ENCODE measurements around the gene TIMM21. TPM values are rescaled to one million over a fixed set of nuclear protein-coding genes. Genes with fewer than 3 reads are reported as not detected.

TIMM21 gene
- total and polyA plus RNA-seq, 3 donors from 2014 or later, result 27.8 to 34.3 (median 33.0) TPM

- Histone ChIP-seq H3K4me1 (peaks cover 10% of the 10 kb centered on the region), H3K36me3 (ENCODE audit: low read depth, missing control alignments) (no peaks in the 10 kb centered on the region), H3K27me3 (no peaks in the 10 kb centered on the region), H3K9me3 (no peaks in the 10 kb centered on the region), H3K4me3 (no peak overlapping the region), H3K27ac (no peak overlapping the region)
- WGBS, 2 donors, result 70 to 82% methylated on average over 4 to 5 of the region's 5 CpGs
- intact Hi-C loops (cut with DNase I; ENCODE audit: low total_unique reads), result no loop called here
- TF ChIP-seq CTCF (IDR thresholded peaks at IDR 0.05) (no peak), POLR2A (IDR thresholded peaks at IDR 0.05) (no peak)
- DNase-seq, result no peak
Observed at GRCh38 chr18:74149878-74150277, 1.6 kb downstream of the TIMM21 start.

GRCh38 chr18:74152270-74152669 lies 3.9 kb downstream of the TIMM21 start:
- H3K4me3 ChIP-seq, result no peak overlapping the region
- TF ChIP-seq POLR2A (IDR thresholded peaks at IDR 0.05) (no peak), CTCF (IDR thresholded peaks at IDR 0.05) (no peak)
- no peak overlapping the region for H3K27ac ChIP-seq
- intact Hi-C loops (cut with DNase I; ENCODE audit: low total_unique reads), result no loop called here
- WGBS, 2 donors, result 57 to 70% methylated on average over 6 of the region's 6 CpGs
- H3K27me3 ChIP-seq, result no peaks in the 10 kb centered on the region
- peaks cover 7% of the 10 kb centered on the region for H3K4me1 ChIP-seq
- H3K36me3 ChIP-seq (ENCODE audit: low read depth, missing control alignments), result no peaks in the 10 kb centered on the region
- no peak for DNase-seq
- H3K9me3 ChIP-seq, result no peaks in the 10 kb centered on the region

- no peak overlapping the region for H3K27ac ChIP-seq
- H3K36me3 ChIP-seq (ENCODE audit: low read depth, missing control alignments), result no peaks in the 10 kb centered on the region
- no peaks in the 10 kb centered on the region for H3K9me3 ChIP-seq
- TF ChIP-seq POLR2A (IDR thresholded peaks at IDR 0.05) (no peak), CTCF (IDR thresholded peaks at IDR 0.05) (no peak)
- no peaks in the 10 kb centered on the region for H3K27me3 ChIP-seq
- WGBS, 2 donors, result 86 to 100% methylated on average over 2 of the region's 2 CpGs
- no peak for DNase-seq
- peaks cover 7% of the 10 kb centered on the region for H3K4me1 ChIP-seq
- H3K4me3 ChIP-seq, result no peak overlapping the region
- intact Hi-C loops (cut with DNase I; ENCODE audit: low total_unique reads), result no loop called here
Observed at GRCh38 chr18:74152857-74153256, 4.5 kb downstream of the TIMM21 start.

- intact Hi-C loops (cut with DNase I; ENCODE audit: low total_unique reads), result no loop called here
- Histone ChIP-seq H3K36me3 (ENCODE audit: low read depth, missing control alignments) (no peaks in the 10 kb centered on the region), H3K4me1 (peaks cover 7% of the 10 kb centered on the region), H3K27ac (no peak overlapping the region), H3K27me3 (no peaks in the 10 kb centered on the region), H3K4me3 (no peak overlapping the region), H3K9me3 (no peaks in the 10 kb centered on the region)
- WGBS, 2 donors, result 91 to 94% methylated on average over 4 of the region's 4 CpGs
- DNase-seq, result no peak
- TF ChIP-seq CTCF (IDR thresholded peaks at IDR 0.05), result no peak
- no peak for TF ChIP-seq POLR2A (IDR thresholded peaks at IDR 0.05)
Observed at GRCh38 chr18:74153377-74153776, 5.1 kb downstream of the TIMM21 start.

- Histone ChIP-seq H3K4me3 (no peak overlapping the region), H3K27ac (no peak overlapping the region), H3K36me3 (ENCODE audit: low read depth, missing control alignments) (no peaks in the 10 kb centered on the region), H3K9me3 (no peaks in the 10 kb centered on the region), H3K4me1 (peaks cover 7% of the 10 kb centered on the region), H3K27me3 (no peaks in the 10 kb centered on the region)
- TF ChIP-seq POLR2A (IDR thresholded peaks at IDR 0.05) (no peak), CTCF (IDR thresholded peaks at IDR 0.05) (no peak)
- WGBS, 2 donors, result 94 to 97% methylated on average over 4 of the region's 4 CpGs
- DNase-seq, result no peak
- intact Hi-C loops (cut with DNase I; ENCODE audit: low total_unique reads), result no loop called here
Observed at GRCh38 chr18:74153793-74154192, 5.5 kb downstream of the TIMM21 start.
